HG02852 (cell line): ENCODE results near the gene MRPL43.

Source experiments
- ATAC-seq: cut with Tn5 transposase; IDR thresholded peaks from one replicate; pipeline ENCODE4 v1.9.1; 2021; ENCODE audit warnings: mild to moderate bottlenecking, moderate library complexity; ENCODE audit not compliant: unreplicated experiment

The MRPL43 gene

GRCh38 chr10:101005361-101005760 lies 18.1 kb upstream of the MRPL43 start:
- no peak for ATAC-seq

GRCh38 chr10:101003639-101004206 lies 16.4 kb upstream of the MRPL43 start:
- ATAC-seq: no peak

GRCh38 chr10:101002456-101002855 lies 15.2 kb upstream of the MRPL43 start:
- no peak for ATAC-seq

GRCh38 chr10:101001659-101002035 lies 14.3 kb upstream of the MRPL43 start:
- ATAC-seq: no peak

- no peak for ATAC-seq
Observed at GRCh38 chr10:101000915-101001658, 13.8 kb upstream of the MRPL43 start.

GRCh38 chr10:101000127-101000914 lies 13.0 kb upstream of the MRPL43 start:
- no peak for ATAC-seq

GRCh38 chr10:100999742-101000126 lies 12.4 kb upstream of the MRPL43 start, which contains the start of gene LZTS2:
Gene LZTS2 (plus strand): TSS chr10:100999808. CDS start chr10:101002539, 2,731 bp downstream.
- ATAC-seq: no peak

- ATAC-seq: peak; percentile 53
Observed at GRCh38 chr10:100998991-100999741, 11.9 kb upstream of the MRPL43 start.

GRCh38 chr10:100998183-100998990 lies 11.1 kb upstream of the MRPL43 start:
- peak; percentile 14 for ATAC-seq

- peak; percentile 34 for ATAC-seq
Observed at GRCh38 chr10:100997360-100998182, 10.3 kb upstream of the MRPL43 start.

- ATAC-seq: peak; percentile 29
Observed at GRCh38 chr10:100996678-100997359, 9.5 kb upstream of the MRPL43 start.

- no peak for ATAC-seq
Observed at GRCh38 chr10:100995181-100995580, 7.9 kb upstream of the MRPL43 start.

GRCh38 chr10:100993986-100994708 lies 6.8 kb upstream of the MRPL43 start:
- no peak for ATAC-seq

GRCh38 chr10:100989088-100989487 lies 1.8 kb upstream of the MRPL43 start:
- ATAC-seq: no peak

- no peak for ATAC-seq
Observed at GRCh38 chr10:100988166-100988565, 869 bp upstream of the MRPL43 start.

- no peak for ATAC-seq
Observed at GRCh38 chr10:100987685-100988049, 370 bp upstream of the MRPL43 start.

GRCh38 chr10:100986623-100986951 lies 710 bp downstream of the MRPL43 start:
- no peak for ATAC-seq

GRCh38 chr10:100985336-100985735 lies 2.0 kb downstream of the MRPL43 start:
- ATAC-seq: no peak
